Right renal cortex interstitium (tissue), 3 donors: ENCODE measurements around the gene STXBP3. TPM values are rescaled to one million over a fixed set of nuclear protein-coding genes. Genes with fewer than 3 reads are reported as not detected.
"Not testable (repeated sequence)": the region's sequence is repeated elsewhere in the genome, so short reads cannot be mapped to it uniquely, and the experiment has no call there.

ENCODE experiments used
- DNase-seq, 3 donors: peaks; one replicate each; pipeline ENCODE4 v3.0.0-alpha.2; 2013; ENCODE audit warnings: low read depth in 3 of 3, low spot score in 2 of 3
- polyA plus RNA-seq, 3 donors: library from polyadenylated mRNA; unstranded; fragments of 120-200 nt; gene quantifications; one replicate each; pipeline ENCODE4 v1.2.1, GENCODE V29; 2013; ENCODE audit not compliant: insufficient read length in 3 of 3

Gene STXBP3
- polyA plus RNA-seq, 3 donors: 66.9 to 68.4 (median 67.6) TPM

GRCh38 chr1:108725906-108726305 lies 20.6 kb upstream of the STXBP3 start:
- DNase-seq: no peak

- no peak for DNase-seq
These were observed 18.0 kb upstream of the STXBP3 start for GRCh38 chr1:108728327-108728923.

GRCh38 chr1:108729481-108729880 lies 17.0 kb upstream of the STXBP3 start:
- DNase-seq: no peak

- DNase-seq: no peak
These were observed 14.1 kb upstream of the STXBP3 start for GRCh38 chr1:108732398-108732797.

- no peak for DNase-seq
These were observed 12.2 kb upstream of the STXBP3 start for GRCh38 chr1:108734171-108734865.

- no peak for DNase-seq
These were observed 4.2 kb upstream of the STXBP3 start for GRCh38 chr1:108742253-108742652.

- DNase-seq: no peak
These were observed 493 bp upstream of the STXBP3 start for GRCh38 chr1:108745980-108746381.

- peak in 2 of 3 donors; percentile 64 to 72 for DNase-seq
These were observed 837 bp downstream of the STXBP3 start for GRCh38 chr1:108747171-108747850.

GRCh38 chr1:108747898-108748297 lies 1.4 kb downstream of the STXBP3 start:
- no peak for DNase-seq

GRCh38 chr1:108749081-108749480 lies 2.6 kb downstream of the STXBP3 start:
- no peak for DNase-seq

GRCh38 chr1:108750476-108751181 lies 4.2 kb downstream of the STXBP3 start:
- DNase-seq: peak in 2 of 3 donors; percentile 41 to 61

GRCh38 chr1:108753363-108753762 lies 6.9 kb downstream of the STXBP3 start:
- no peak for DNase-seq

GRCh38 chr1:108758796-108759195 lies 12.3 kb downstream of the STXBP3 start:
- DNase-seq: no peak

- DNase-seq: no peak
These were observed 20.6 kb downstream of the STXBP3 start for GRCh38 chr1:108767115-108767514.

- no peak for DNase-seq
These were observed 21.2 kb downstream of the STXBP3 start for GRCh38 chr1:108767708-108768107.

GRCh38 chr1:108777839-108778238 lies 31.4 kb downstream of the STXBP3 start:
- DNase-seq: no peak

- no peak for DNase-seq
These were observed 33.0 kb downstream of the STXBP3 start for GRCh38 chr1:108779455-108779854.

- no peak for DNase-seq
These were observed 34.6 kb downstream of the STXBP3 start for GRCh38 chr1:108780937-108781574.

- DNase-seq: not testable (repeated sequence)
These were observed 35.1 kb downstream of the STXBP3 start for GRCh38 chr1:108781575-108781944.

- no peak for DNase-seq
These were observed 38.8 kb downstream of the STXBP3 start for GRCh38 chr1:108785264-108785663.

GRCh38 chr1:108785880-108786279 lies 39.4 kb downstream of the STXBP3 start:
- DNase-seq: no peak
